ENCODE measurements around the gene MBOAT1.
"Not testable (repeated sequence)": the region's sequence is repeated elsewhere in the genome, so short reads cannot be mapped to it uniquely, and the experiment has no call there.

MBOAT1 gene

GRCh38 chr6:20180935-20181334 lies 31.3 kb downstream of the MBOAT1 start:
- no peak overlapping the region for H3K27ac ChIP-seq (replicated peaks)
- no peak for DNase-seq (ENCODE audit: low read depth in 1 of 2, low spot score in 1 of 2)
- H3K4me3 ChIP-seq (replicated peaks; ENCODE audit: insufficient read depth, low read length), result no peak overlapping the region
- H3K27me3 ChIP-seq (ENCODE audit: insufficient read depth, poor library complexity, severe bottlenecking), result no peaks in the 10 kb centered on the region
- TF ChIP-seq, protein P1, sequence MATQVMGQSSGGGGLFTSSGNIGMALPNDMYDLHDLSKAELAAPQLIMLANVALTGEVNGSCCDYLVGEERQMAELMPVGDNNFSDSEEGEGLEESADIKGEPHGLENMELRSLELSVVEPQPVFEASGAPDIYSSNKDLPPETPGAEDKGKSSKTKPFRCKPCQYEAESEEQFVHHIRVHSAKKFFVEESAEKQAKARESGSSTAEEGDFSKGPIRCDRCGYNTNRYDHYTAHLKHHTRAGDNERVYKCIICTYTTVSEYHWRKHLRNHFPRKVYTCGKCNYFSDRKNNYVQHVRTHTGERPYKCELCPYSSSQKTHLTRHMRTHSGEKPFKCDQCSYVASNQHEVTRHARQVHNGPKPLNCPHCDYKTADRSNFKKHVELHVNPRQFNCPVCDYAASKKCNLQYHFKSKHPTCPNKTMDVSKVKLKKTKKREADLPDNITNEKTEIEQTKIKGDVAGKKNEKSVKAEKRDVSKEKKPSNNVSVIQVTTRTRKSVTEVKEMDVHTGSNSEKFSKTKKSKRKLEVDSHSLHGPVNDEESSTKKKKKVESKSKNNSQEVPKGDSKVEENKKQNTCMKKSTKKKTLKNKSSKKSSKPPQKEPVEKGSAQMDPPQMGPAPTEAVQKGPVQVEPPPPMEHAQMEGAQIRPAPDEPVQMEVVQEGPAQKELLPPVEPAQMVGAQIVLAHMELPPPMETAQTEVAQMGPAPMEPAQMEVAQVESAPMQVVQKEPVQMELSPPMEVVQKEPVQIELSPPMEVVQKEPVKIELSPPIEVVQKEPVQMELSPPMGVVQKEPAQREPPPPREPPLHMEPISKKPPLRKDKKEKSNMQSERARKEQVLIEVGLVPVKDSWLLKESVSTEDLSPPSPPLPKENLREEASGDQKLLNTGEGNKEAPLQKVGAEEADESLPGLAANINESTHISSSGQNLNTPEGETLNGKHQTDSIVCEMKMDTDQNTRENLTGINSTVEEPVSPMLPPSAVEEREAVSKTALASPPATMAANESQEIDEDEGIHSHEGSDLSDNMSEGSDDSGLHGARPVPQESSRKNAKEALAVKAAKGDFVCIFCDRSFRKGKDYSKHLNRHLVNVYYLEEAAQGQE (IDR thresholded peaks at IDR 0.05; ENCODE audit: insufficient replicate concordance, low read depth), result no peak
- TF ChIP-seq POLR2AphosphoS5 (IDR thresholded peaks at IDR 0.05; ENCODE audit: low read depth), result no peak
- TF ChIP-seq SPI1 (IDR thresholded peaks at IDR 0.05; ENCODE audit: borderline replicate concordance, low read depth), result no peak
- TF ChIP-seq, protein P2, sequence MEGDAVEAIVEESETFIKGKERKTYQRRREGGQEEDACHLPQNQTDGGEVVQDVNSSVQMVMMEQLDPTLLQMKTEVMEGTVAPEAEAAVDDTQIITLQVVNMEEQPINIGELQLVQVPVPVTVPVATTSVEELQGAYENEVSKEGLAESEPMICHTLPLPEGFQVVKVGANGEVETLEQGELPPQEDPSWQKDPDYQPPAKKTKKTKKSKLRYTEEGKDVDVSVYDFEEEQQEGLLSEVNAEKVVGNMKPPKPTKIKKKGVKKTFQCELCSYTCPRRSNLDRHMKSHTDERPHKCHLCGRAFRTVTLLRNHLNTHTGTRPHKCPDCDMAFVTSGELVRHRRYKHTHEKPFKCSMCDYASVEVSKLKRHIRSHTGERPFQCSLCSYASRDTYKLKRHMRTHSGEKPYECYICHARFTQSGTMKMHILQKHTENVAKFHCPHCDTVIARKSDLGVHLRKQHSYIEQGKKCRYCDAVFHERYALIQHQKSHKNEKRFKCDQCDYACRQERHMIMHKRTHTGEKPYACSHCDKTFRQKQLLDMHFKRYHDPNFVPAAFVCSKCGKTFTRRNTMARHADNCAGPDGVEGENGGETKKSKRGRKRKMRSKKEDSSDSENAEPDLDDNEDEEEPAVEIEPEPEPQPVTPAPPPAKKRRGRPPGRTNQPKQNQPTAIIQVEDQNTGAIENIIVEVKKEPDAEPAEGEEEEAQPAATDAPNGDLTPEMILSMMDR (IDR thresholded peaks at IDR 0.05; ENCODE audit: insufficient read depth, low read length), result no peak
- TF ChIP-seq GABPA (IDR thresholded peaks at IDR 0.05; ENCODE audit: low read depth), result no peak

DNA sequence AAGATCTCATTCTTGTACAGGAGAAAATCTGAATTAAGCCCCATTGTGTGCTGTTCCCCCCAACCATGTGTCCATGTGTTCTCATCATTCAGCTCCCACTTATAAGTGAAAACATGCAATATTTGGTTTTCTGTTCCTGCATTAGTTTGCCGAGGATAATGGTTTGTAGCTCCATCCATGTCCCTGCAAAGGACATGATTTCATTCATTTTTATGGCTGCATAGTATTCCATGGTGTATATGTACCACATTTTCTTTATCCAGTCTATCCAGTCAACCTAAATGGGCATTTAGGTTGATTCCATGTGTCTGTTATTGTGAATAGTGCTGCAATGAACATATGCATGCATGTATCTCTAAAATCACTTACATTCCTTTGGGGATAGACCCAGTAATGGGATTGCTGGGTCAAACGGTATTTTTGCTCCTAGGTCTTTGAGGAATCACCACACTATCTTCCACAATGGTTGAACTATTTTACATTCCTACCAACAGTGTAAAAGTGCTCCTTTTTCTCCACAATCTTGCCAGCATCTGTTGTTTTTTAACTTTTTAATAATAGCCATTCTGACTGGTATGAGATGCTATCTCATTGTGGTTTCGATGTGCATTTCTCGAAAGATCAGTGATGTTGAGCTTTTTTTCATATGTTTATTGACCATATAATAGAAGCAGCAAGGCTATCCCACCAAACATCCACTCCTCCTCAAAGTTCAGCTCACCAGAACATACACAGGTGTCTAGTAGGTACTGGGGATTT lies 32.8 kb downstream of the MBOAT1 start:
- not testable (repeated sequence) for DNase-seq (ENCODE audit: low read depth in 1 of 2, low spot score in 1 of 2); H3K4me3 ChIP-seq (replicated peaks; ENCODE audit: insufficient read depth, low read length); H3K27me3 ChIP-seq (ENCODE audit: insufficient read depth, poor library complexity, severe bottlenecking); H3K27ac ChIP-seq (replicated peaks)

GRCh38 chr6:20178327-20178726 lies 33.9 kb downstream of the MBOAT1 start:
- no peak for DNase-seq (ENCODE audit: low read depth in 1 of 2, low spot score in 1 of 2)
- TF ChIP-seq POLR2AphosphoS5 (IDR thresholded peaks at IDR 0.05; ENCODE audit: low read depth) (no peak), SPI1 (IDR thresholded peaks at IDR 0.05; ENCODE audit: borderline replicate concordance, low read depth) (0 out of 2 replicates have a peak, but pooled peaks have one; percentile 1)
- no peaks in the 10 kb centered on the region for H3K27me3 ChIP-seq (ENCODE audit: insufficient read depth, poor library complexity, severe bottlenecking)
- no peak overlapping the region for H3K4me3 ChIP-seq (replicated peaks; ENCODE audit: insufficient read depth, low read length)
- H3K27ac ChIP-seq (replicated peaks), result no peak overlapping the region

- Histone ChIP-seq H3K27ac (replicated peaks) (no peak overlapping the region), H3K4me3 (replicated peaks; ENCODE audit: insufficient read depth, low read length) (no peak overlapping the region), H3K27me3 (ENCODE audit: insufficient read depth, poor library complexity, severe bottlenecking) (no peaks in the 10 kb centered on the region)
- no peak for DNase-seq (ENCODE audit: low read depth in 1 of 2, low spot score in 1 of 2)
- TF ChIP-seq, protein P2 (IDR thresholded peaks at IDR 0.05; ENCODE audit: insufficient read depth, low read length), result no peak
- TF ChIP-seq, protein P1 (IDR thresholded peaks at IDR 0.05; ENCODE audit: insufficient replicate concordance, low read depth), result no peak
- TF ChIP-seq GABPA (IDR thresholded peaks at IDR 0.05; ENCODE audit: low read depth), result no peak
Observed at GRCh38 chr6:20175810-20176410, 36.4 kb downstream of the MBOAT1 start.

Measured in HL-60 (cell line).